Measurements from ENCODE around the gene JMJD8.

JMJD8 gene

GRCh38 chr16:638836-639235 lies 45.3 kb downstream of the JMJD8 start:
- no peak overlapping the region for H3K4me3 ChIP-seq (ENCODE audit: low read depth, low read length)
- DNase-seq (ENCODE audit: low read depth): no peak
- TF ChIP-seq, protein P1, sequence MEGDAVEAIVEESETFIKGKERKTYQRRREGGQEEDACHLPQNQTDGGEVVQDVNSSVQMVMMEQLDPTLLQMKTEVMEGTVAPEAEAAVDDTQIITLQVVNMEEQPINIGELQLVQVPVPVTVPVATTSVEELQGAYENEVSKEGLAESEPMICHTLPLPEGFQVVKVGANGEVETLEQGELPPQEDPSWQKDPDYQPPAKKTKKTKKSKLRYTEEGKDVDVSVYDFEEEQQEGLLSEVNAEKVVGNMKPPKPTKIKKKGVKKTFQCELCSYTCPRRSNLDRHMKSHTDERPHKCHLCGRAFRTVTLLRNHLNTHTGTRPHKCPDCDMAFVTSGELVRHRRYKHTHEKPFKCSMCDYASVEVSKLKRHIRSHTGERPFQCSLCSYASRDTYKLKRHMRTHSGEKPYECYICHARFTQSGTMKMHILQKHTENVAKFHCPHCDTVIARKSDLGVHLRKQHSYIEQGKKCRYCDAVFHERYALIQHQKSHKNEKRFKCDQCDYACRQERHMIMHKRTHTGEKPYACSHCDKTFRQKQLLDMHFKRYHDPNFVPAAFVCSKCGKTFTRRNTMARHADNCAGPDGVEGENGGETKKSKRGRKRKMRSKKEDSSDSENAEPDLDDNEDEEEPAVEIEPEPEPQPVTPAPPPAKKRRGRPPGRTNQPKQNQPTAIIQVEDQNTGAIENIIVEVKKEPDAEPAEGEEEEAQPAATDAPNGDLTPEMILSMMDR (IDR thresholded peaks at IDR 0.05; ENCODE audit: low read depth, low read length, missing control alignments): no peak

DNA sequence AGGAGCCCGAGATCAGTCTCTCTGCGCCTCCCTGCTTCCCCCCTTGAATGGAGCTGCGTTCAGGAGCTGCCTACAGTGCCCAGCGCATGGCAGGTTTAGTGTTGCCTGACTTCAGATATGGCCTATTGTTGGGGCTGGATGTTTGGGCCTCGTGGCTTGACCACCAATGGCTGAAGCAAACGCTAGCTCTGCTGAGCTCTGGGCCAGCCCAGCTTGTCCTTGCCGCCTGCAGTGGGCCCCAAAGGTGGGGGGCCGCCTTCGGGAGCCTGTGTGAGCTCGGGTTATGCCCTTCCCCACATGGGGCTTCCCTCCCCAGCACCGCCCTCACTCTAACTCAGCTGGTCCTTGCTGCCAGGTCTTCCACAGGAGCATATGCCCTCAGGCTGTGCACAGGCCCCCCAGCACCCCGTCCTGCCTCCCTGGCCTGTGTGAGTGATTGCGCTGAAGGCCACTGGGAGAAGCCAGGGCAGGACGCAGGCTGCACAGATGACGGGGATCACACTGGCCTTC lies 46.0 kb downstream of the JMJD8 start:
- no peak overlapping the region for H3K4me3 ChIP-seq (ENCODE audit: low read depth, low read length)
- TF ChIP-seq, protein P1 (IDR thresholded peaks at IDR 0.05; ENCODE audit: low read depth, low read length, missing control alignments): no peak
- no peak for DNase-seq (ENCODE audit: low read depth)

- no peak for DNase-seq (ENCODE audit: low read depth)
- TF ChIP-seq, protein P1 (IDR thresholded peaks at IDR 0.05; ENCODE audit: low read depth, low read length, missing control alignments): no peak
- peak overlapping the region; percentile 92 for H3K4me3 ChIP-seq (ENCODE audit: low read depth, low read length)
These were observed 46.8 kb downstream of the JMJD8 start for GRCh38 chr16:637081-638018.

- peak within 1 kb of the TSS; percentile 92 for H3K4me3 ChIP-seq (ENCODE audit: low read depth, low read length)
- DNase-seq (ENCODE audit: low read depth): peak; percentile 87
- TF ChIP-seq, protein P1 (IDR thresholded peaks at IDR 0.05; ENCODE audit: low read depth, low read length, missing control alignments): no peak
These were observed 47.7 kb downstream of the JMJD8 start, which contains the start of gene METTL26 for GRCh38 chr16:636206-637080. METTL26 (minus strand) TSS chr16:636305; CDS start chr16:636290, 15 bp downstream.

DNA sequence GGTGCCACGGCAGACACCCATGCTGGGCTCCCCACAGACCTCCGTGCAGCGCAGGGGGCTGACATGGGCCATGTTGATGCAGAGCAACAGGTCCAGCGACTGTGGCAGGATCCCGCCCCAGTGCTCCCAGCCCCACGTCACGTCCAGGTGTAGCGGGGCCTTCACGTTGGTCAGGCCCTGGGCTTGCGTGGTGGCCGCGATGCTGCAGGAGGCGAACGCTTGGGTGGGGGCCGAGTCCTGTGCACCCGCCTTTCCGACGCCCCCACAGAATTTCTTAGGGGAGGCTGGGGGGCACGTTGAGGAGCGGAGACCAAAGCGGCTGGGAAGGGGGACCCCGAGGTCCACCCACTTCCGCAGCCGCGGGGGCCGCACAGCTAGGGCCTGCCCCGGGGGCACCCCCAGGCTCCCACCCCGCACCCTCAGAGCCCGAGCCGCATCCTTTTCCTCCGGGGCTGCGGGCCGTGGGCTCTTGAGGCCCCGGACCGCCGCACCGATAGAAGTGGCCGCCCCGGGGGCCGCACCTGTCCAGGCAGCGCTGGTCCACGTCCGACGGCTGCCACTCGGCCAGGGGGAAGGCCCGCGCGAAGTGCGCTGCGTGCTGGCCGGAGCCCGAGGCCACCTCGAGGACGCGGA lies 48.4 kb downstream of the JMJD8 start:
- H3K4me3 ChIP-seq (ENCODE audit: low read depth, low read length): peak overlapping the region; percentile 92
- TF ChIP-seq, protein P1 (IDR thresholded peaks at IDR 0.05; ENCODE audit: low read depth, low read length, missing control alignments): no peak
- no peak for DNase-seq (ENCODE audit: low read depth)

DNA sequence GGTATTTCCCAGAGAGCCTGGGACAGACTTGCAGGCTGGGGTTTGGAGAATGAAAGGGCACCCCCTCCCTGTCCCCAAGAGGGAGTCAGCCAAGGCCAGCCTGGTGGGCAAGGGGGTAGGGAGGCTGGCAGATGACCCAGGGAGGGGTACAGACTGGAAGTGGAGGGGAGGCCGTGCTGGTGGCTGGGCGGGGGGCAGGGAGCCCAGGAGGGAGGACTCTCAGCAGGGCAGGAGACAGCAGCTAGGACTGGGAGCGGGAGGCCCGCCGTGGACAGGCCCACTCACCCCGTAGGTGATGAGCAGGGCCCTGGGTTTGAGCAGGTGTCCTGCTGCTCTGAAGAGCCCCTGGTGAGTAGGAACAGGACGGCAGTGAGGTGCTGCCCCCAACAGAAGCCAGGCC lies 49.1 kb downstream of the JMJD8 start:
- H3K4me3 ChIP-seq (ENCODE audit: low read depth, low read length): peak overlapping the region; percentile 92
- TF ChIP-seq, protein P1 (IDR thresholded peaks at IDR 0.05; ENCODE audit: low read depth, low read length, missing control alignments): no peak

More for the DNA sequence above, 49.1 kb downstream of the JMJD8 start:
- DNase-seq (ENCODE audit: low read depth): no peak
